KMS-11 (cell line): ENCODE results near the gene GNS.

ENCODE experiments used
- H2AFZ ChIP-seq: fragments of 200-600 bp; sonication (generic); 2 replicates; pipeline ENCODE4 v1.6.1; 2016; ENCODE audit warnings: antibody characterized with exemption, mixed run types, low read depth
- H3K27ac ChIP-seq: fragments of 200-600 bp; sonication (generic); 2 replicates; pipeline ENCODE4 v1.6.1; 2016; ENCODE audit warnings: mild to moderate bottlenecking, mixed run types
- H3K27me3 ChIP-seq: fragments of 200-600 bp; sonication (generic); 2 replicates; pipeline ENCODE4 v1.6.1; 2017; ENCODE audit warnings: mild to moderate bottlenecking, low read depth, mixed run types, moderate library complexity; ENCODE audit not compliant: insufficient read depth
- H3K36me3 ChIP-seq: fragments of 200-600 bp; sonication (generic); 2 replicates; pipeline ENCODE4 v1.6.1; 2017; ENCODE audit warnings: mild to moderate bottlenecking, mixed run types; ENCODE audit not compliant: insufficient read depth
- H3K4me1 ChIP-seq: fragments of 200-600 bp; sonication (generic); 2 replicates; pipeline ENCODE4 v1.6.1; 2016; ENCODE audit warnings: mild to moderate bottlenecking, low read depth, mixed run types; ENCODE audit not compliant: poor library complexity, severe bottlenecking
- H3K4me2 ChIP-seq: fragments of 200-600 bp; sonication (generic); 2 replicates; pipeline ENCODE4 v1.7.0; 2016; ENCODE audit warnings: mild to moderate bottlenecking, mixed run types
- H3K4me3 ChIP-seq: fragments of 200-600 bp; sonication (generic); IDR thresholded peaks from 2 replicates; pipeline ENCODE4 v1.6.1; 2017; ENCODE audit warnings: low read depth, low read length, mixed read lengths; ENCODE audit not compliant: insufficient read depth
- H3K79me2 ChIP-seq: fragments of 200-600 bp; sonication (generic); 2 replicates; pipeline ENCODE4 v1.6.1; 2016; ENCODE audit warnings: low read depth, mixed run types; ENCODE audit not compliant: insufficient read depth
- H3K9ac ChIP-seq: fragments of 200-600 bp; sonication (generic); 2 replicates; pipeline ENCODE4 v1.6.1; 2016; ENCODE audit warnings: mild to moderate bottlenecking, mixed run types
- H4K20me1 ChIP-seq: fragments of 200-600 bp; sonication (generic); 2 replicates; pipeline ENCODE4 v1.6.1; 2016; ENCODE audit warnings: mild to moderate bottlenecking, mixed run types; ENCODE audit not compliant: insufficient read depth
- TF ChIP-seq, protein P1 (sequence below): fragments of 200-600 bp; sonication (generic); conservative IDR thresholded peaks from 2 replicates; pipeline ENCODE4 v1.6.1; 2017; ENCODE audit warnings: low read depth, mild to moderate bottlenecking, antibody characterized with exemption, low read length, moderate library complexity, mixed read lengths

Gene GNS

DNA sequence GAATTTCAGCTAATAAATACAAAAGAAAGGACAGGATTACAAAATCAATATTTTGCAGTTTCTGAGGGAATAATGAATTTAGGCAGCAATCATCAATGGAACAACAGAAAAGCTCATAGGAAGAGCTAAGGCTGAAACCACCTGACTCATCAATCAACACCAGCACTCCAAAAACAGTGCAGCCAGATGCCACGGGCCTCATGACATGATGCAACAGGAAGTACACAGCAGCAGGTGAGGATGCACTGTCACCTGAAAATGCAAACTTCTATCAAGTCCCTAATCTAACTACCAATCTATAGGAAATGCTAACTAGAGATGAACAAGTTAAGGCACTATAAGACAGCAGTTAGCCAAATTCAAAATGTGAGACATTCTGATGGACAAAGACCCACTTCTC is 21.7 kb downstream of the GNS start:
- Histone ChIP-seq H3K27ac (peak overlapping the region; percentile 6; the same call in 1 of the 2 replicates), H3K4me1 (peaks cover 30% of the 10 kb centered on the region), H3K36me3 (no peaks in the 10 kb centered on the region), H3K9ac (no peak overlapping the region), H3K4me2 (peak overlapping the region; percentile 27), H3K4me3 (no peak overlapping the region), H3K79me2 (no peaks in the 10 kb centered on the region), H3K27me3 (no peaks in the 10 kb centered on the region), H4K20me1 (no peaks in the 10 kb centered on the region), H2AFZ (no peak overlapping the region)
- TF ChIP-seq, protein P1, sequence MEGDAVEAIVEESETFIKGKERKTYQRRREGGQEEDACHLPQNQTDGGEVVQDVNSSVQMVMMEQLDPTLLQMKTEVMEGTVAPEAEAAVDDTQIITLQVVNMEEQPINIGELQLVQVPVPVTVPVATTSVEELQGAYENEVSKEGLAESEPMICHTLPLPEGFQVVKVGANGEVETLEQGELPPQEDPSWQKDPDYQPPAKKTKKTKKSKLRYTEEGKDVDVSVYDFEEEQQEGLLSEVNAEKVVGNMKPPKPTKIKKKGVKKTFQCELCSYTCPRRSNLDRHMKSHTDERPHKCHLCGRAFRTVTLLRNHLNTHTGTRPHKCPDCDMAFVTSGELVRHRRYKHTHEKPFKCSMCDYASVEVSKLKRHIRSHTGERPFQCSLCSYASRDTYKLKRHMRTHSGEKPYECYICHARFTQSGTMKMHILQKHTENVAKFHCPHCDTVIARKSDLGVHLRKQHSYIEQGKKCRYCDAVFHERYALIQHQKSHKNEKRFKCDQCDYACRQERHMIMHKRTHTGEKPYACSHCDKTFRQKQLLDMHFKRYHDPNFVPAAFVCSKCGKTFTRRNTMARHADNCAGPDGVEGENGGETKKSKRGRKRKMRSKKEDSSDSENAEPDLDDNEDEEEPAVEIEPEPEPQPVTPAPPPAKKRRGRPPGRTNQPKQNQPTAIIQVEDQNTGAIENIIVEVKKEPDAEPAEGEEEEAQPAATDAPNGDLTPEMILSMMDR, result no peak

DNA sequence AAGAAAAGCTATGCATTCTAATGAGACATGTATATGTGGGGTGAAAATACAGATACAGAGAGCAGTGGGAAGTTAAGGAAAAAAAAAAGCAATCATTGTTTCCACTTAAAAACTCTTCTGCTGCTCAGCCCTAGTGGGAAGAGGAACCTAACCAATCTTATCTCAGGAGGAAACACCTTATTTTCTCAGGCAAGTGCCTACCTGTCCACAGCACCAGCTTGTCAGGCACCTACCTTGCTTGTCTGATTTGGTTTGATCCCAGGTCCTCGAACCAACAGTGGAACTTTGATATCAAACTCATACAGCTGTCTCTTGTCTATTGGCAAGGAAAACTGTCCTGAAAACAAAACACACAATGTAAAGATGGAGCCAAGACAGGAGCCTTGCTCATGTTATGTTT is 22.4 kb downstream of the GNS start:
- Histone ChIP-seq H3K4me3 (no peak overlapping the region), H3K36me3 (no peaks in the 10 kb centered on the region), H4K20me1 (no peaks in the 10 kb centered on the region), H2AFZ (no peak overlapping the region), H3K27me3 (no peaks in the 10 kb centered on the region), H3K4me2 (peak overlapping the region; percentile 27; the same call in 1 of the 2 replicates), H3K27ac (no peak overlapping the region), H3K9ac (no peak overlapping the region), H3K79me2 (no peaks in the 10 kb centered on the region), H3K4me1 (peaks cover 30% of the 10 kb centered on the region)
- TF ChIP-seq, protein P1, result no peak

DNA sequence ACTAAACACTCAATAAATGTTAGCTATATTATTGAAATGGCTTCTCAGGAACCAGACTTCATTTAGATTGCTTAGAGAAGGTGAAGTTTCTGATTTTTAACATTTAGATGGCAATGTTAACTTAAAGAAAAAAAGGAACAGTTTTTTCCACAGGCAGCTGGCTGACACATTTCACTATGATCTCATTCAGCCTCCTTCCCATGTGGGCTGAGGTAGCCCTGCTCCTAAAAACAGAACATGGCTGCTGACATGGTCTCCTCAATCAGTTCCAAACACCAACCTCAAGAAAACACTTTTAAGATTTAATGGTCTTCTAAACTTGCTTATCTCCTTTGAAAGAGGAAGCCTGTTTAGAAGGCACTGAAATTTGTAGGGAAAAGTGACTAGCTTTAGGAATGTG is 23.8 kb downstream of the GNS start:
- no peaks in the 10 kb centered on the region for H3K36me3 ChIP-seq

GRCh38 chr12:64733857-64734256 is 25.3 kb downstream of the GNS start:
- no peak overlapping the region for H3K4me2 ChIP-seq
- H3K4me1 ChIP-seq, result peaks cover 42% of the 10 kb centered on the region
- no peak overlapping the region for H3K27ac ChIP-seq
- TF ChIP-seq, protein P1, result no peak
- no peaks in the 10 kb centered on the region for H3K79me2 ChIP-seq
- H2AFZ ChIP-seq, result no peak overlapping the region
- no peaks in the 10 kb centered on the region for H3K27me3 ChIP-seq
- H4K20me1 ChIP-seq, result no peaks in the 10 kb centered on the region
- H3K36me3 ChIP-seq, result no peaks in the 10 kb centered on the region
- H3K4me3 ChIP-seq, result no peak overlapping the region
- H3K9ac ChIP-seq, result no peak overlapping the region

More for the DNA sequence above, 23.8 kb downstream of the GNS start:
- Histone ChIP-seq H3K4me1 (peaks cover 32% of the 10 kb centered on the region), H3K9ac (no peak overlapping the region), H2AFZ (no peak overlapping the region), H3K27me3 (no peaks in the 10 kb centered on the region), H3K27ac (no peak overlapping the region), H3K4me2 (no peak overlapping the region), H3K4me3 (no peak overlapping the region), H3K79me2 (no peaks in the 10 kb centered on the region), H4K20me1 (no peaks in the 10 kb centered on the region)
- TF ChIP-seq, protein P1, result no peak

GRCh38 chr12:64731683-64732082 is 27.5 kb downstream of the GNS start:
- Histone ChIP-seq H3K4me1 (peaks cover 25% of the 10 kb centered on the region), H3K4me2 (no peak overlapping the region), H2AFZ (no peak overlapping the region), H3K79me2 (no peaks in the 10 kb centered on the region), H3K27me3 (no peaks in the 10 kb centered on the region), H3K36me3 (no peaks in the 10 kb centered on the region), H4K20me1 (no peaks in the 10 kb centered on the region), H3K9ac (no peak overlapping the region), H3K27ac (no peak overlapping the region), H3K4me3 (no peak overlapping the region)
- TF ChIP-seq, protein P1, result no peak
